Mesenchymal stem cell (in vitro differentiated cells and primary cell): Measurements from ENCODE around the gene PDK4.
"Not testable (repeated sequence)": the region's sequence is repeated elsewhere in the genome, so short reads cannot be mapped to it uniquely, and the experiment has no call there.

ENCODE experiments used
- DNase-seq: peaks from one replicate; pipeline ENCODE4 v3.0.0-alpha.2; 2013
- H2AFZ ChIP-seq: one replicate; pipeline ENCODE4 v1.6.1; 2013; ENCODE audit warnings: low read depth, mild to moderate bottlenecking, control low read depth, inconsistent platforms, low read length, moderate library complexity
- H2AK5ac ChIP-seq: 2 replicates; pipeline ENCODE4 v1.6.1; 2013; ENCODE audit warnings: low read length, moderate library complexity, mild to moderate bottlenecking, inconsistent platforms; ENCODE audit not compliant: severe bottlenecking
- H2BK120ac ChIP-seq: one replicate; pipeline ENCODE4 v1.6.1; 2013; ENCODE audit warnings: low read depth, mild to moderate bottlenecking, inconsistent platforms, low read length, moderate library complexity
- H2BK12ac ChIP-seq, 2 experiments: one replicate each; pipeline ENCODE4 v1.6.1; 2013; ENCODE audit warnings: inconsistent platforms in 2 of 2, low read length in 2 of 2, mild to moderate bottlenecking in 2 of 2, moderate library complexity in 2 of 2, control low read depth in 1 of 2
- H2BK15ac ChIP-seq: one replicate; pipeline ENCODE4 v1.6.1; 2013; ENCODE audit warnings: mild to moderate bottlenecking, low read depth, inconsistent platforms; ENCODE audit not compliant: poor library complexity, severe bottlenecking
- H2BK5ac ChIP-seq: 2 replicates; pipeline ENCODE4 v1.6.1; 2013; ENCODE audit warnings: low read depth, mild to moderate bottlenecking, low read length, control low read depth, inconsistent platforms; ENCODE audit not compliant: poor library complexity, severe bottlenecking
- H3K14ac ChIP-seq, 2 experiments: one replicate each; pipeline ENCODE4 v1.6.1; 2013; ENCODE audit warnings: inconsistent platforms in 2 of 2, low read length in 2 of 2, control low read depth in 1 of 2, mild to moderate bottlenecking in 1 of 2, moderate library complexity in 1 of 2
- H3K18ac ChIP-seq, 2 experiments: one replicate each; pipeline ENCODE4 v1.6.1; 2013; ENCODE audit warnings: inconsistent platforms in 2 of 2, low read length in 2 of 2, control low read depth in 1 of 2, low read depth in 1 of 2, mild to moderate bottlenecking in 1 of 2
- H3K23ac ChIP-seq, 2 experiments: one replicate each; pipeline ENCODE4 v1.6.1; 2013; ENCODE audit warnings: inconsistent platforms in 2 of 2, low read length in 2 of 2, mild to moderate bottlenecking in 2 of 2, moderate library complexity in 2 of 2, control low read depth in 1 of 2
- H3K27ac ChIP-seq: 2 replicates; pipeline ENCODE4 v1.5.1; 2013; ENCODE audit warnings: mild to moderate bottlenecking, moderate library complexity, low read length, control low read depth, inconsistent platforms; ENCODE audit not compliant: poor library complexity, severe bottlenecking
- H3K27me3 ChIP-seq, 2 experiments: 2 replicates each; pipeline versions ENCODE4 v1.6.1 to v1.7.0; 2013; ENCODE audit warnings: low read length in 2 of 2, mild to moderate bottlenecking in 2 of 2, moderate library complexity in 2 of 2, control low read depth in 1 of 2, inconsistent platforms in 1 of 2; ENCODE audit not compliant: control insufficient read depth in 1 of 2, insufficient read depth in 1 of 2
- H3K36me3 ChIP-seq, 2 experiments: 2 replicates each; pipeline versions ENCODE4 v1.6.1 to v1.7.0; 2013; ENCODE audit warnings: low read length in 2 of 2, control low read depth in 1 of 2, inconsistent platforms in 1 of 2, low read depth in 1 of 2, mild to moderate bottlenecking in 1 of 2; ENCODE audit not compliant: insufficient read depth in 2 of 2, control insufficient read depth in 1 of 2
- H3K4ac ChIP-seq, 2 experiments: one replicate each; pipeline ENCODE4 v1.6.1; 2013; ENCODE audit warnings: inconsistent platforms in 2 of 2, low read length in 2 of 2, mild to moderate bottlenecking in 2 of 2, moderate library complexity in 2 of 2, control low read depth in 1 of 2, low read depth in 1 of 2
- H3K4me1 ChIP-seq: 2 replicates; pipeline ENCODE4 v1.6.1; 2013; ENCODE audit warnings: low read depth, low read length, control low read depth; ENCODE audit not compliant: control insufficient read depth, insufficient read depth
- H3K4me2 ChIP-seq: 2 replicates; pipeline ENCODE4 v1.6.1; 2013; ENCODE audit warnings: low read length, mild to moderate bottlenecking, inconsistent platforms; ENCODE audit not compliant: poor library complexity, severe bottlenecking
- H3K4me3 ChIP-seq, 2 experiments: 2 replicates each; pipeline versions ENCODE4 v1.5.1 to v1.7.0; 2013; ENCODE audit warnings: low read length in 2 of 2, mild to moderate bottlenecking in 2 of 2, control low read depth in 1 of 2, low read depth in 1 of 2; ENCODE audit not compliant: insufficient read depth in 1 of 2
- H3K79me1 ChIP-seq: replicated peaks from 2 replicates; pipeline ENCODE4 v1.6.1; 2013; ENCODE audit warnings: mild to moderate bottlenecking, control low read depth, low read length, inconsistent platforms; ENCODE audit not compliant: poor library complexity, severe bottlenecking
- H3K9ac ChIP-seq: 2 replicates; pipeline ENCODE4 v1.7.0; 2013; ENCODE audit warnings: mild to moderate bottlenecking, low read length, moderate library complexity
- H3K9me3 ChIP-seq: 2 replicates; pipeline ENCODE4 v1.7.0; 2013; ENCODE audit warnings: mild to moderate bottlenecking, low read length; ENCODE audit not compliant: control insufficient read depth
- H4K8ac ChIP-seq: one replicate; pipeline ENCODE4 v1.6.1; 2013; ENCODE audit warnings: inconsistent platforms, mild to moderate bottlenecking, low read length, moderate library complexity
- H4K91ac ChIP-seq: one replicate; pipeline ENCODE4 v1.6.1; 2013; ENCODE audit warnings: mild to moderate bottlenecking, low read length, inconsistent platforms
- WGBS: methylation state at CpG from one replicate; pipeline ENCODE4 v1.1.7; 2013; ENCODE audit warnings: mixed read lengths; 5-methylcytosine and 5-hydroxymethylcytosine counted together

The PDK4 gene

DNA sequence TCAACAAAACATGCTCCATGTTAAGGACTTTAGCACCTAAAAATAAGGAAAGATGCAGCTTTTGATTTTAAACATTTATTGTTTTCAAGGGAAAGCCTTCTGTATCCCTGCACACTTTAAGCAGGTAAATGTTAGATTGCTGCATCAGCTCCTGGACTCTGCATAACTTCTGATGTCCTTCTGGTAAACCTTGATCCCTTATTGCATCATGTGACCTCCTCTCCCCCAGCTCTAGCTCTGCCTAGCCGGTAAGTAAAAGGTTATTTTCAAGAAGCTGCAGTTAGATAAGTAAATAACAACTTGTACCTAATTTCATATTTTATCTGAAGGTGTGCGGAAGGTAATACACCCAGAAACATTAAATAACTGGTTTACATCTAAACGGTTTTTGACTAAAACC is 37.5 kb downstream of the PDK4 start:
- H3K36me3 ChIP-seq: no peaks in the 10 kb centered on the region
- 80% methylated on average over 1 of the region's 3 CpGs for WGBS
- no peak overlapping the region for H3K14ac ChIP-seq
- no peaks in the 10 kb centered on the region for H3K79me1 ChIP-seq
- H2AK5ac ChIP-seq: no peak overlapping the region
- DNase-seq: no peak
- H3K27me3 ChIP-seq: no peaks in the 10 kb centered on the region
- H3K23ac ChIP-seq: no peak overlapping the region
- no peak overlapping the region for H2BK120ac ChIP-seq
- no peak overlapping the region for H2BK12ac ChIP-seq
- no peak overlapping the region for H3K18ac ChIP-seq
- no peak overlapping the region for H3K4ac ChIP-seq
- H4K91ac ChIP-seq: no peak overlapping the region
- H3K4me3 ChIP-seq: no peak overlapping the region
- no peak overlapping the region for H2BK15ac ChIP-seq
- H4K8ac ChIP-seq: no peak overlapping the region
- no peak overlapping the region for H3K9ac ChIP-seq
- no peak overlapping the region for H3K27ac ChIP-seq
- no peak overlapping the region for H3K4me2 ChIP-seq
- H2BK5ac ChIP-seq: no peak overlapping the region
- no peaks in the 10 kb centered on the region for H3K4me1 ChIP-seq
- no peak overlapping the region for H2AFZ ChIP-seq
- H3K9me3 ChIP-seq: no peaks in the 10 kb centered on the region

- Histone ChIP-seq H3K4me3 (no peak overlapping the region), H3K18ac (no peak overlapping the region), H3K9ac (no peak overlapping the region), H2AFZ (no peak overlapping the region), H2BK5ac (no peak overlapping the region), H3K9me3 (no peaks in the 10 kb centered on the region), H4K91ac (no peak overlapping the region), H2BK120ac (no peak overlapping the region), H3K4me1 (no peaks in the 10 kb centered on the region), H3K79me1 (no peaks in the 10 kb centered on the region), H2AK5ac (no peak overlapping the region), H2BK15ac (no peak overlapping the region), H4K8ac (no peak overlapping the region), H3K4ac (no peak overlapping the region), H3K23ac (no peak overlapping the region), H2BK12ac (no peak overlapping the region), H3K27me3 (no peaks in the 10 kb centered on the region), H3K27ac (no peak overlapping the region), H3K36me3 (no peaks in the 10 kb centered on the region), H3K14ac (no peak overlapping the region), H3K4me2 (no peak overlapping the region)
- DNase-seq: no peak
- 97% methylated on average over 2 of the region's 2 CpGs for WGBS
Observed at GRCh38 chr7:95556777-95557176, 39.5 kb downstream of the PDK4 start.

DNA sequence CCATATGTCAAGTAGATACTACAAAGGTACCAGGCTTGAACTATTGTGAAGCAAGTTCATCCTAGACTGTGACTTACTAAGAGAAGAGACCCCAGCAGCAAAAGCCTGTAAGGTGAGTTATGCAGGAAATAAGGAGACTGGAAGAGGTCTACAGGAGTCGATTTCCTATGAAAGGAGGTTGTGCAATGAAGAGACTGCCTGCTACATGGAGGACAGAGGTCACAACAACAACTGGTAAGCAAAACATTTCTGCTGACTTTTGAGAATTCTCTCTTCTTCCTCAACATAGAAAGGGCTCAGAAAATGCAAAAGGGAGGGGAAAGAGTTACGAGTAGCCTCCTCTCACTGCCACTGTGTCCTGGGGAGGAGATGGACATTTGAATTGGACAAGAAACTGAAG is 42.4 kb downstream of the PDK4 start:
- peaks cover 4% of the 10 kb centered on the region for H3K4me1 ChIP-seq
- no peaks in the 10 kb centered on the region for H3K79me1 ChIP-seq
- no peaks in the 10 kb centered on the region for H3K36me3 ChIP-seq
- peak overlapping the region in 1 of 2 experiments; percentile 34 for H3K18ac ChIP-seq
- no peak overlapping the region for H3K9ac ChIP-seq
- H3K4ac ChIP-seq: no peak overlapping the region
- H2BK12ac ChIP-seq: peak overlapping the region in 1 of 2 experiments; percentile 31
- no peak overlapping the region for H3K14ac ChIP-seq
- H2AK5ac ChIP-seq: no peak overlapping the region
- H3K27me3 ChIP-seq: no peaks in the 10 kb centered on the region
- no peak overlapping the region for H3K4me2 ChIP-seq
- no peak overlapping the region for H4K91ac ChIP-seq
- no peak overlapping the region for H3K23ac ChIP-seq
- no peak overlapping the region for H2BK120ac ChIP-seq
- no peak overlapping the region for H3K4me3 ChIP-seq
- WGBS: 80% methylated on average over 1 of the region's 2 CpGs
- H2AFZ ChIP-seq: no peak overlapping the region
- H4K8ac ChIP-seq: no peak overlapping the region
- H2BK15ac ChIP-seq: no peak overlapping the region
- no peak overlapping the region for H3K27ac ChIP-seq
- peak; percentile 27 for DNase-seq
- H2BK5ac ChIP-seq: no peak overlapping the region
- H3K9me3 ChIP-seq: no peaks in the 10 kb centered on the region

DNA sequence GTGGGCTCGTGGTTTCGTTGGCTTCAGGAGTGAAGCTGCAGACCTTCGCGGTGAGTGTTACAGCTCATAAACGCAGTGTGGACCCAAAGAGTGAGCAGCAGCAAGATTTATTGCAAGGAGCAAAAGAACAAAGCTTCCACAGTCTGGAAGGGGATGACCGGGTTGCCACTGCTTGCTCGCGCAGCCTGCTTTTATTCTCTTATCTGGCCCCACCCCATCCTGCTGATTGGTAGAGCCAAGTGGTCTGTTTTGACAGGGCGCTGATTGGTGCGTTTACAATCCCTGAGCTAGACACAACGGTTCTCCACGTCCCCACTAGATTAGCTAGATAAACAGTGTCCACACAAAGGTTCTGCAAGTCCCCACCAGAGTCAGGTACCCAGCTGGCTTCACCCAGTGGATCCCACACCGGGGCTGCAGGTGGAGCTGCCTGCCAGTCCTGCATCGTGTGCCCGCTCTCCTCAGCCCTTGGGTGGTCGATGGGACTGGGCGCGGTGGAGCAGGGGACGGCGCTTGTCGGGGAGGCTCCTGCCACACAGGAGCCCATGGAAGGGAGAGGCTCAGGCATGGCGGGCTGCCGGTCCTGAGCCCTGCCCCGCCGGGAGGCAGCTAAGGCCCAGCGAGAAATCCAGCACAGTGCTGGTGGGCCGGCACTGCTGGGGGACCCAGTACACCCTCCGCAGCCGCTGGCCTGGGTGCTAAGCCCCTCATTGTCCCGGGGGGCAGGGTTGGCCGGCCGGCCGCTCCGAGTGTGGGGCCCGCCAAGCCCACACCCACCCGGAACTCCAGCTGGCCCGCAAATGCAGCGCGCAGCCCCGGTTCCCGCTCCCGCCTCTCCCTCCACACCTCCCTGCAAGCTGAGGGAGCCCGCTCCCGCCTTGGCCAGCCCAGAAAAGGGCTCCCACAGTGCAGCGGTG is 44.0 kb downstream of the PDK4 start:
- 96% methylated on average over 39 of the region's 45 CpGs for WGBS
- DNase-seq: not testable (repeated sequence)

More for the DNA sequence above, 44.0 kb downstream of the PDK4 start:
- not testable (repeated sequence) for H3K27ac ChIP-seq, H2BK5ac ChIP-seq, H3K23ac ChIP-seq, H3K4me3 ChIP-seq, H3K27me3 ChIP-seq, H4K91ac ChIP-seq, H3K4me1 ChIP-seq, H3K79me1 ChIP-seq, H4K8ac ChIP-seq, H2BK15ac ChIP-seq, H2BK12ac ChIP-seq, H3K9me3 ChIP-seq, H3K4me2 ChIP-seq, H3K4ac ChIP-seq, H2AFZ ChIP-seq, H3K9ac ChIP-seq, H3K36me3 ChIP-seq, H3K14ac ChIP-seq, H2AK5ac ChIP-seq, H2BK120ac ChIP-seq
- H3K18ac ChIP-seq: peak overlapping the region; percentile 16 to 28
